GM13977 (cell line): ENCODE data around the gene HMSD.

Experiments
- DNase-seq: peaks from one replicate; pipeline ENCODE4 v3.0.0; 2012; ENCODE audit warnings: low spot score
- CTCF ChIP-seq: IDR thresholded peaks from 2 replicates; pipeline ENCODE4 v1.5.1; 2012; ENCODE audit warnings: mild to moderate bottlenecking, control low read depth; ENCODE audit not compliant: insufficient read depth; ENCODE audit errors: extremely low read depth, missing control alignments
- in situ Hi-C: fragments of 300-500 bp; cut with MboI; formaldehyde crosslinking; loops from one replicate; pipeline ENCODE4 v1.12.0; 2022; ENCODE audit warnings: low sequenced_read_pairs, low pct_unique_long_range_greater_than_20kb, mixed read lengths, inconsistent platforms; ENCODE audit not compliant: unreplicated experiment

The HMSD gene

DNA sequence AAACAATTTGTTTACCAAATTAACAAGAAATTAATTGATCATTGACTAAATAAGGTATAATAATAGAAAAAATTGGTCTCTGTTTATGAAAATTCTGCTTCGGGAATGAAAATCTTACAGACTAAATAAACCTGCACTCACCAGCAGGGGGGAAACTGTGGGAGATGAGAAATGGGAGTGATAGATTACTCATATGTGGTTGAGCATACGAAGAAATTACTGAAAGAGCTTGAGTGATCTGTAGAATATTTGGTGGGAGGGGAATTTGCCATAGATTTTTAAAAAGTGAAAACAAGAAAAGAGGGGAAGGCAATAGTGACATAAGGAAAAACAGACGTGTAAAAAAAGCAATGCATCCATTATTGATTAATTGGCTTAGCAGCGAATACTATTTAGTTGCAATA lies 2.2 kb downstream of the HMSD start:
- peak; percentile 35 for TF ChIP-seq CTCF
- DNase-seq, result peak; percentile 49
- in situ Hi-C loops, result no loop called here

DNA sequence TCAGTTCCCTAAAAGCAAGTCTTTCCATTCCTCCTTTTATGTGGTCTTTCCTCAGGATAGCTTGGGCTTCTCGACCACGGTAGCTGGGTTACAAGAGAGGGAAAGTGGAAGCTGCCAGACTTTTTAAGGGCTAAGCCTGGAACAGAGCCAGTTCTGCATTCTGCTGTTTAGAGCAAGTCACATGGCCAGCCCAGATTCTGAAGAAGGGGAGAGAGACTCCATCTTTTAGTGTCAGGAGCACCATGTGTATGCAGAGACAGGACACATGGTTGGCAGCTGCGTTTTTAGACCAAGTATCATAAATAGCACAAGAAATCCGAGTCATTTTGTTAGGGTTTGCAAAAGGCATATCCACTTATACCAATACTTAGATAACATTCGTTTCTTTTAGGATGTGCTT lies 4.7 kb downstream of the HMSD start:
- no peak for DNase-seq
- no peak for TF ChIP-seq CTCF
- in situ Hi-C loops, result no loop called here

DNA sequence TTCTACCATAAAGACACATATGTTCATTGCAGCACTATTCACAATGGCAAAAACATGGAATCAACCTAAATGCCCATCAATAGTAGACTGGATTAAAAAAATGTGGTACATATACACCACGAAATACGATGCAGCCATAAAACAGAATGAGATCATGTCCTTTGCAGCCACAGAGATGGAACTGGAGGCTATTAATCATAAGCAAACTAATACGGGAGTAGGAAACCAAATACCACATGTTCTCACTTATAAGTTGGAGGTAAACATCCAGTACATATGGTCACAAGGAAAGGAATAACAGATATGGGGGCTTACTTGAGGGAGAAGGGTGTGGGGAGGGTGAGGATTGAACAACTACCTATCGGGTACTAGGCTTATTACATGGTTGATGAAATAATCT lies 7.7 kb downstream of the HMSD start:
- DNase-seq, result no peak
- TF ChIP-seq CTCF, result no peak
- in situ Hi-C loops, result no loop called here

- no peak for TF ChIP-seq CTCF
- DNase-seq, result no peak
- in situ Hi-C loops, result no loop called here
Observed at GRCh38 chr18:63960891-63961290, 11.8 kb downstream of the HMSD start.

- in situ Hi-C loops, result no loop called here
- no peak for DNase-seq
- no peak for TF ChIP-seq CTCF
Observed at GRCh38 chr18:63961435-63961980, 12.4 kb downstream of the HMSD start.

DNA sequence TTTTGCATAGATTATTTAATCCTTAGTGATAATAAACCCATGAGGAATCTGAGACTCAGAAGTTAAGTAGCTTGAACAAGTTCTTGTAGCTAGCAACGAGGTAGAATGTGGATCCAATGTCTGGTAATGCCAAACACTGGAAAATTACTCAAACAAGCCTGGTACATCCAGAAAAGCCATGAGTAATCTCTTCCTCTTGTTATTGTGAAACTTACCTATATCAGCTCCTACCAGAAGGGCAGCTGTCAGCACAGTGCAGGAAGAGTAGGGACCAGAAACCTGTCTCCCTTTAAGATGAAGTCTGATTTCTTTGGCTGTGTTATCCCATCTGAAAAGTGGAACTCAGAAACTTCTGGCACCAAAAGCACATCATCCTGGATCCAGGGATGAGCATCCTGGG lies 13.0 kb downstream of the HMSD start:
- in situ Hi-C loops, result no loop called here
- no peak for TF ChIP-seq CTCF
- DNase-seq, result no peak

DNA sequence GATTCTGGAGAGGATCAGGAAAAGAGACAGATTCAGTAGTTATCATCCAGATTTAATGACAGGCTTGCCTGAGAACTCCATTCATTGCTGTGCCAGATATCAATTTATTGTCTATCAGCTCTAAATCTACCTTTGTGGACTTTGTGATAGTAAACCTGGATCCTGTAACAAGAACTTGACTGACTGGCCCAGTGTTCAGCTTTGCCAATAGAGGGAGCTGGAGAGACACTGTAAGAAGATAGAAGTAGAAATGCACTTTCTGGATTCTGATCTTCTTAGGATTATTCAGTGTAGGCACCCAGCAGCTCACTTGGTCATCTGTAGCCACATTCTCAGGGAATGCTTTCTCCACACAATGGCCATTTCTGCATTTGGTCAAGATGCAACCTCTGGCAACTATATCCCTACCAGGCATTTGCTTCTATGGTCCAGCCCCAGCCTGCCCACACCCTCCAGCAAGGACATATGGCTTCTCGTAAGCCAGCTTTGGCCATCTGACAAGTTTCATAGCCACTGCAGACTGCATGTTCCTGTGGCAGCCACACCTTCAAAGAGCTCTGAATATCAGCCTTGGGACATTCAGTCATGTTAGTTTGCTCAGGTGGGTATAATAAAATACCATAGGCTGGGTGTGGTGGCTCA lies 14.6 kb downstream of the HMSD start:
- DNase-seq, result peak; percentile 20
- peak; percentile 75 for TF ChIP-seq CTCF
- in situ Hi-C loops, result no loop called here
